K562 (cell line): ENCODE results near the gene GCN1. TPM values are rescaled to one million over a fixed set of nuclear protein-coding genes. Genes with fewer than 3 reads are reported as not detected.

ENCODE experiments used
- CBFB ChIP-seq: sonication (generic); formaldehyde crosslinking; IDR thresholded peaks from 2 replicates; pipeline ENCODE4 v1.4.0; 2020; ENCODE audit warnings: mild to moderate bottlenecking, missing genetic modification reagents
- KHSRP ChIP-seq: fragments of 450-650 bp; IDR thresholded peaks from 2 replicates; pipeline ENCODE4 v1.6.1; 2017
- MXD1 ChIP-seq: fragments of 250-450 bp; sonication (Bioruptor Pico); IDR thresholded peaks from 2 replicates; pipeline ENCODE4 v1.8.0; 2021; ENCODE audit warnings: borderline replicate concordance, mild to moderate bottlenecking, moderate library complexity; ENCODE audit not compliant: poor library complexity, severe bottlenecking
- NFE2 ChIP-seq: IDR thresholded peaks from 2 replicates; pipeline ENCODE4 v1.6.1; 2014; ENCODE audit warnings: antibody characterized with exemption, low read depth
- REST ChIP-seq, 2 experiments: fragments of 450-650 bp; formaldehyde crosslinking in 1 of 2; IDR thresholded peaks; 2 replicates each; pipeline versions ENCODE4 v1.4.0 to v1.6.1; 2014 to 2020; ENCODE audit warnings: mild to moderate bottlenecking in 2 of 2, borderline replicate concordance in 1 of 2, low read depth in 1 of 2
- ZNF609 ChIP-seq: sonication (generic); formaldehyde crosslinking; IDR thresholded peaks from 2 replicates; pipeline ENCODE4 v1.8.1; 2023; ENCODE audit warnings: missing genetic modification reagents, mild to moderate bottlenecking, borderline replicate concordance
- ZNF740 ChIP-seq, 3 experiments: fragments of 200-800 bp in 1 of 3; sonication (Bioruptor generic) in 1 of 3; sonication (generic) in 1 of 3; formaldehyde crosslinking in 1 of 3; IDR thresholded peaks; 2 replicates each; pipeline versions ENCODE4 v1.6.1 to v1.8.0; 2016 to 2022; ENCODE audit warnings: mild to moderate bottlenecking in 2 of 3, missing compliant biosample characterization in 2 of 3, missing genetic modification characterization in 2 of 3, missing genetic modification reagents in 1 of 3
- polyA plus RNA-seq, 8 experiments: library from polyadenylated mRNA; depleted of rRNA in 4 of 8; stranded (reverse) in 5 of 8; unstranded in 3 of 8; fragments of >200 nt; fragmentation: Nextera tagmentation in 2 of 8; fragmentation: Illumina TruSeq in 1 of 8; extraction: Ambion mirVana in 2 of 8; extraction: Trizol in 1 of 8; gene quantifications; 2 replicates each; pipeline versions ENCODE4 v1.2.1 to v1.2.3, GENCODE V29; 2011 to 2014; ENCODE audit warnings: inconsistent platforms in 1 of 8, missing spikeins in 1 of 8
- total RNA-seq, 7 experiments: library from RNA; depleted of rRNA in 6 of 7; stranded (reverse); fragments of >200 nt in 6 of 7; fragmentation: Illumina TruSeq in 2 of 7; extraction: Trizol in 2 of 7; gene quantifications; 2 replicates each; pipeline versions ENCODE4 v1.2.1 to v1.2.3, GENCODE V29; 2011 to 2021; ENCODE audit warnings: low replicate concordance in 1 of 7

The GCN1 gene
- total and polyA plus RNA-seq, 9 of the 15 experiments (the other 6 are each of a cell fraction or from before 2014, with no cell fraction given), result 11.9 to 190 (median 51.7) TPM

GRCh38 chr12:120194534-120195395, at the start of gene GCN1 (continued):
- TF ChIP-seq MXD1 (CRISPR knock-in tag), result peak; percentile 79
- TF ChIP-seq NFE2, result no peak; the same call in 1 of the 2 replicates
- TF ChIP-seq KHSRP, result no peak
- TF ChIP-seq REST (IDR thresholded peaks at IDR 0.05; ENCODE audit: borderline replicate concordance), result no peak
- peak; percentile 54 for TF ChIP-seq REST (CRISPR knock-in tag; IDR thresholded peaks at IDR 0.05; ENCODE audit: low read depth)
- no peak for TF ChIP-seq ZNF609 (CRISPR knock-in tag)
- TF ChIP-seq CBFB (CRISPR knock-in tag), result 0 out of 2 replicates have a peak, but pooled peaks have one; percentile 2
- 0 out of 2 replicates have a peak, but pooled peaks have one; percentile 42 for TF ChIP-seq ZNF740 (CRISPR knock-in tag; IDR thresholded peaks at IDR 0.05)
- TF ChIP-seq ZNF740 (tag; IDR thresholded peaks at IDR 0.05), result peak in 1 of 2 experiments; percentile 53; a peak in 1 of 4 replicates
